ENCODE measurements around the gene RRAS.

Gene RRAS

DNA sequence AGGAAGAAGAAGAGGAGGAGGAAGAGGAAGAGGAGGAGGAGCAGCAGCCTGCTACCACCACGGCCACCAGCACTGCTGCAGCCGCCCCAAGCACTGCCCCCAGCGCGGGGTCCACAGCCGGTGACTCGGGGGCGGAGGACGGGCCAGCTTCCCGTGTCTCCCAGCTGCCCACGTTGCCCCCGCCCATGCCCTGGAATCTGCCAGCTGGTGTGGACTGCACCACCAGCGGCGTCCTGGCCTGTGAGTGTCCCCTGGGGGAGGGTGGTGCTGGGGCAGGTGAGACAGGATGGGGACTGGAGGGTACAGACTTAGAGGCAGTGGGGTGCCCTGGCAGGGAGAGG is 13.5 kb upstream of the RRAS start:
- Mint-ChIP-seq H3K27me3 (no peaks in the 10 kb centered on the region), H3K27ac (no peak overlapping the region), H3K4me3 (no peak overlapping the region), H3K9me3 (no peaks in the 10 kb centered on the region), H3K4me1 (no peaks in the 10 kb centered on the region), H3K36me3 (peaks cover 39% of the 10 kb centered on the region)
- no peak for DNase-seq
- CTCF ChIA-PET: no interaction called here

DNA sequence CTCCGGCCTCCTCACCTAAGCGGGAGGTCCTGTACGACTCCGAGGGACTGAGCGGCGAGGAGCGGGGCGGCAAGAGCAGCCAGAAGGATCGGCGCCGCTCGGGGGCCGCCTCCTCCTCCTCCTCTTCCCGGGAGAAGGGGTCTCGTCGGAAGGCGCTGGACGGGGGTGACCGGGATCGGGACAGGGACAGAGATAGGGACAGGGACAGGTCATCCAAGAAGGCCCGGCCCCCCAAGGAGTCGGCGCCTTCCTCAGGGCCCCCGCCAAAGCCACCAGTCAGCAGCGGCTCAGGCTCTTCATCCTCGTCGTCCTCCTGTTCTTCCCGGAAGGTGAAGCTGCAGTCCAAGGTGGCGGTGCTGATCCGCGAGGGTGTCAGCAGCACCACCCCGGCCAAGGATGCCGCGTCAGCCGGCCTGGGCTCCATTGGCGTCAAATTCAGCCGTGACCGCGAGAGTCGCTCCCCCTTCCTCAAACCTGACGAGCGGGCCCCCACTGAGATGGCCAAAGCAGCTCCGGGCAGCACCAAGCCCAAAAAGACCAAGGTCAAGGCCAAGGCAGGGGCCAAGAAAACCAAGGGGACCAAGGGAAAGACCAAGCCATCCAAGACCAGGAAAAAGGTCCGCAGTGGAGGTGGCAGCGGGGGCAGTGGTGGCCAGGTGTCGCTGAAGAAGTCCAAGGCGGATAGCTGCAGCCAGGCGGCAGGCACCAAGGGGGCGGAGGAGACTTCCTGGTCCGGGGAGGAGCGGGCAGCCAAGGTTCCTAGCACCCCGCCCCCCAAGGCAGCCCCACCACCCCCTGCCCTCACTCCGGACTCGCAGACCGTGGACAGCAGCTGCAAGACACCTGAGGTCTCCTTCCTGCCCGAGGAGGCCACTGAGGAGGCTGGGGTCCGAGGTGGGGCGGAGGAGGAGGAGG is 12.9 kb upstream of the RRAS start:
- CTCF ChIA-PET: no interaction called here
- DNase-seq: no peak
- no peak overlapping the region for H3K27ac Mint-ChIP-seq
- H3K4me3 Mint-ChIP-seq: no peak overlapping the region
- H3K4me1 Mint-ChIP-seq: no peaks in the 10 kb centered on the region
- H3K36me3 Mint-ChIP-seq: peaks cover 38% of the 10 kb centered on the region
- H3K27me3 Mint-ChIP-seq: no peaks in the 10 kb centered on the region
- no peaks in the 10 kb centered on the region for H3K9me3 Mint-ChIP-seq

DNA sequence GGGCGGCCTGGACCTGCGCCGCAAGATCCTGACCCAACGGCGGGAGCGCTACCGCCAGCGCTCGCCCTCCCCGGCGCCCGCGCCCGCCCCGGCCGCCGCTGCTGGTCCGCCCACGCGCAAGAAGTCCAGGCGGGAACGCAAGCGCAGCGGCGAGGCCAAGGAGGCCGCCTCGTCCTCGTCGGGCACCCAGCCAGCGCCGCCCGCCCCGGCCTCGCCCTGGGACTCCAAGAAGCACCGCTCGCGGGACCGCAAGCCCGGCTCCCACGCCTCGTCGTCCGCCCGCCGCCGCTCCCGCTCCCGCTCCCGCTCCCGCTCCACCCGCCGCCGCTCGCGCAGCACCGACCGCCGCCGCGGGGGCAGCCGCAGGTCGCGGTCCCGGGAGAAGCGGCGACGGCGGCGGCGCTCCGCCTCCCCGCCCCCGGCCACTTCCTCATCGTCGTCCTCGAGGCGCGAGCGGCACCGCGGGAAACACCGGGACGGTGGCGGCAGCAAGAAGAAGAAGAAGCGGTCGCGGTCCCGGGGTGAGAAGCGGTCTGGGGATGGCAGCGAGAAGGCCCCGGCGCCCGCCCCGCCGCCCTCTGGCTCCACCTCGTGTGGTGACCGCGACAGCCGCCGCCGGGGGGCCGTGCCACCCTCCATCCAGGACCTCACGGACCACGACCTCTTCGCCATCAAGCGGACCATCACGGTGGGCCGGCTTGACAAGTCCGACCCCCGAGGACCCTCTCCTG is 12.0 kb upstream of the RRAS start:
- no peak overlapping the region for H3K27ac Mint-ChIP-seq
- no peaks in the 10 kb centered on the region for H3K9me3 Mint-ChIP-seq
- H3K4me3 Mint-ChIP-seq: no peak overlapping the region
- peaks cover 38% of the 10 kb centered on the region for H3K36me3 Mint-ChIP-seq
- no peak for DNase-seq
- no peaks in the 10 kb centered on the region for H3K4me1 Mint-ChIP-seq
- no peaks in the 10 kb centered on the region for H3K27me3 Mint-ChIP-seq
- CTCF ChIA-PET: no interaction called here

DNA sequence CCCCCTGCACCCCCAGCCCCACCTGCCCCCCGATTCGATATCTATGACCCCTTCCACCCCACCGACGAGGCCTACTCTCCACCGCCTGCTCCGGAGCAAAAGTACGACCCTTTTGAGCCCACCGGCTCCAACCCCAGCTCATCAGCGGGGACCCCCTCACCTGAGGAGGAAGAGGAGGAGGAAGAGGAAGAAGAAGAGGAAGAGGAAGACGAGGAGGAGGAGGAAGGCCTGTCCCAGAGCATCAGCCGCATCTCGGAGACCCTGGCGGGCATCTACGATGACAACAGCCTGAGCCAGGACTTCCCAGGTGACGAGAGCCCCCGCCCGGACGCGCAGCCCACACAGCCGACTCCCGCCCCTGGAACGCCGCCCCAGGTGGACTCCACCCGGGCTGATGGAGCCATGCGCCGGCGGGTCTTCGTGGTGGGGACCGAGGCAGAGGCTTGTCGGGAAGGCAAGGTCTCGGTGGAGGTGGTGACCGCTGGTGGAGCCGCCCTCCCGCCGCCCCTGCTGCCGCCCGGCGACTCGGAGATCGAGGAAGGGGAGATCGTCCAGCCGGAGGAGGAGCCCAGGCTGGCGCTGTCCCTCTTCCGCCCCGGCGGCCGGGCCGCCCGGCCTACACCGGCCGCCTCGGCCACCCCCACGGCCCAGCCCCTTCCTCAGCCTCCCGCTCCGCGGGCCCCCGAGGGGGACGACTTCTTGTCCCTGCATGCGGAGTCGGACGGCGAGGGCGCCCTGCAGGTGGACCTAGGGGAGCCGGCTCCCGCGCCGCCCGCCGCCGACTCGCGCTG is 11.3 kb upstream of the RRAS start:
- no peak overlapping the region for H3K4me3 Mint-ChIP-seq
- CTCF ChIA-PET: no interaction called here
- no peak for DNase-seq
- peaks cover 36% of the 10 kb centered on the region for H3K36me3 Mint-ChIP-seq
- peaks cover 3% of the 10 kb centered on the region for H3K4me1 Mint-ChIP-seq
- H3K27ac Mint-ChIP-seq: no peak overlapping the region
- no peaks in the 10 kb centered on the region for H3K27me3 Mint-ChIP-seq
- no peaks in the 10 kb centered on the region for H3K9me3 Mint-ChIP-seq

DNA sequence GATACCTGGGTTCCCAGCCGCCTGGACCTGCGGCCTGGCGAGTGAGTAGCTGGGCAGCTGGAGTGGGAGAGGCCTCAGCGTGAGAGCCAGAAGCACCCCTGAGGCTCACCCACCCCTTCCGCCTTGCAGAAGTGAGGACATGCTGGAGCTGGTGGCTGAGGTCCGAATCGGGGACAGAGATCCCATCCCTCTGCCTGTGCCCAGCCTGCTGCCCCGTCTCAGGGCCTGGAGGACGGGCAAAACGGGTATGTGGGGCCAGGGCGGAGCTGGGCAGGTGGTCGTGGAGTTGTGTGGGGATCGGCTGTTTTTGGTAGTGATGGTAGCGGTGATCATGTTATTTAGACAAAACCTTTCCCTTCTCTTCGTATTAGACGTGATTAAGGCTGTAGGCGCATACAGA is 6.6 kb upstream of the RRAS start:
- CTCF ChIA-PET: no interaction called here
- peaks cover 23% of the 10 kb centered on the region for H3K36me3 Mint-ChIP-seq
- peaks cover 30% of the 10 kb centered on the region for H3K4me1 Mint-ChIP-seq
- DNase-seq: no peak
- H3K4me3 Mint-ChIP-seq: no peak overlapping the region
- H3K27me3 Mint-ChIP-seq: no peaks in the 10 kb centered on the region
- no peak overlapping the region for H3K27ac Mint-ChIP-seq
- no peaks in the 10 kb centered on the region for H3K9me3 Mint-ChIP-seq

DNA sequence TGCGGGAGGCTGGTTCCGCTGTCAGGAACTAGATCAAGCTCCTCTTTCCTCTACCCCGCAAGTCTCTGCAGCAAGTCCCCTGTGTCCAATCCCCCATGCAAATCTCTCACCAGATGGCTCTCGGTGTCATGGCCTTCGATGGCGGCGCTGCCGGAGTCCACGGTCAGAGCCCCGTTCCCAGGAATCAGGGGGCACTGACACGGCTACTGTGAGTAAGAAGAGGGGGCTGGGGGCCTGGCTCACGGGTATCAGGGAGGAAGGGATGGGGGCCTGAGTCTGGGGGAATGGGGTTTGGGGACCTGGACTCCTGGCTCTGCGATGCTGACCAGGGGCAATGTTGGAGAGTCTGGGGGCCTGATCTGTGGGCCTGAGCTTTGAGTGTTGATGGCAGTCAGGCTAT is 6.1 kb upstream of the RRAS start:
- Mint-ChIP-seq H3K27me3 (no peaks in the 10 kb centered on the region), H3K4me1 (peaks cover 32% of the 10 kb centered on the region), H3K9me3 (no peaks in the 10 kb centered on the region), H3K36me3 (peaks cover 23% of the 10 kb centered on the region), H3K27ac (peak overlapping the region; percentile 14), H3K4me3 (no peak overlapping the region)
- CTCF ChIA-PET: interaction anchor here (0.9 kb wide), 1 partner anchor 21 kb away, joined by 3 read pairs; no protein-coding TSS in a partner anchor
- DNase-seq: no peak

DNA sequence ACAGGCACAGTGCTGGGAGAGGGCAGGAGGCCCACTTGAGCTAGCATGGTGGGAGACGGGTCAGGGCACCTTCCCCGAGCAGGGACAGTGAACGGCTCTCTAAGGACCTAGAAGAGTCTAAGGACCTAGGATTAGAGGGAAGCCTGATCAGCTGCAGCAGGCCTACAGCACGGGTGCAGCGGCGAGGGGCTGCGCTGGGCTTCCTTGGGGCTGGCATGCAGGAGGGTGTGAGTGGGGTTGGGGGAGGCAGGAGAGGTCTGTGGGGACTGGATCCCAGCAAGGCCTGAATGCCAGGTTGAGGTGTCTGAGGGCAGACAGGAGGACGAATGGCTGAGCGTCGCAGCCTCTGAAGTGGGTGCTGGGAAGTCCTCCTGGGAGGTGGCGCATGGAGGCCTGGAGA is 5.6 kb upstream of the RRAS start:
- Mint-ChIP-seq H3K27me3 (no peaks in the 10 kb centered on the region), H3K9me3 (no peaks in the 10 kb centered on the region), H3K4me1 (peaks cover 36% of the 10 kb centered on the region), H3K36me3 (peaks cover 23% of the 10 kb centered on the region), H3K4me3 (no peak overlapping the region), H3K27ac (no peak overlapping the region)
- CTCF ChIA-PET: interaction anchor here (0.6 to 0.9 kb wide), 2 partner anchors 16 to 21 kb away, joined by 3 read pairs; no protein-coding TSS in a partner anchor
- no peak for DNase-seq

DNA sequence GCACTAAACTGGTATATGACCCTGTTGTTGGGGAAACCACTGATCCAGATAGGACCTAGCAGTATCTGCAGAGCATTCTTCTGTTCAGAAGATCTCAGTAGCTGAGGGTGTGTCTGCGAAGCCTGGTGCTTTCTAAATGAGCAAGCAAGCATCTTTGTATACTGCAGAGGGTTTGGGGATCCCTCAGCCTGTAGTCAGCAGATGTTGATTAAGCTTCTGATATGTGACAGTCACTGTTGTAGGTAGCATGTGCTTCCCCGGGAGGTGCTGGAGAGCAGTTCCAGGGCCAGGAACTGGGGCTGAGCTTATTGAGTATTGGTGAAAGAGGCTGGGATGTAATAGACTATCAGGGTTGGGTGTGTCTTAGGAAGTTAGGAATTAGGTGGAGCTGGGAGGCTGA is 3.5 kb upstream of the RRAS start:
- Mint-ChIP-seq H3K27me3 (peaks cover 9% of the 10 kb centered on the region), H3K4me3 (peak overlapping the region; percentile 87), H3K27ac (peak overlapping the region; percentile 90), H3K9me3 (no peaks in the 10 kb centered on the region), H3K36me3 (peaks cover 17% of the 10 kb centered on the region), H3K4me1 (peaks cover 53% of the 10 kb centered on the region)
- CTCF ChIA-PET: interaction anchor here (1.1 kb wide), 1 partner anchor 29 kb away, joined by 3 read pairs; no protein-coding TSS in a partner anchor
- DNase-seq: no peak

DNA sequence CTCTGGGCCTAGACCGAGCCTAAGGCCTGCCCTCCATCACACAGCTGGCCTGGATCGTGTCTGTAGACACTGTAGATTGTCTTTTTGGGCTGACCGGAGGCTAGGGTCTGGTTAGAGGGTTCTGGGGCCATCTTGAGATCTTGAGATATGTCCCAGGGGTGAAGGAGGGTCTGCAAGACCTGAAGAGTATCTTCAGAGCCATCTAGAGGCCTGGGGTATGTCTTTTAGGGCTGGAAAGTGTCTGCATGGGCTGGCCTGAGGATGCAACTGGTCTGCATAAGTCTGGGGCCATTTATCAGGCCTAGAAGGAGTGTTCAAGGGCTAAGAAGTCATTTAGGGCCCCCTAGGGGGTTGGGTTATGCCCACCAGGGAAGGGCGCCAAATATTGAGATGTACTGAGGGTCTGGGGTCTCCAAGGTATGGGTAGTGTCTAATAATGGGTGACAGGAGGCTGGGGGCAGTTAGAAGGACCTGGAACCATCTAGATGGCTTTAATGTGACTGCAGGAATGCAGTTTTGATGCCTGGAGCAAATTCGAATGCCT is 2.6 kb upstream of the RRAS start:
- H3K4me1 Mint-ChIP-seq: peaks cover 62% of the 10 kb centered on the region

DNA sequence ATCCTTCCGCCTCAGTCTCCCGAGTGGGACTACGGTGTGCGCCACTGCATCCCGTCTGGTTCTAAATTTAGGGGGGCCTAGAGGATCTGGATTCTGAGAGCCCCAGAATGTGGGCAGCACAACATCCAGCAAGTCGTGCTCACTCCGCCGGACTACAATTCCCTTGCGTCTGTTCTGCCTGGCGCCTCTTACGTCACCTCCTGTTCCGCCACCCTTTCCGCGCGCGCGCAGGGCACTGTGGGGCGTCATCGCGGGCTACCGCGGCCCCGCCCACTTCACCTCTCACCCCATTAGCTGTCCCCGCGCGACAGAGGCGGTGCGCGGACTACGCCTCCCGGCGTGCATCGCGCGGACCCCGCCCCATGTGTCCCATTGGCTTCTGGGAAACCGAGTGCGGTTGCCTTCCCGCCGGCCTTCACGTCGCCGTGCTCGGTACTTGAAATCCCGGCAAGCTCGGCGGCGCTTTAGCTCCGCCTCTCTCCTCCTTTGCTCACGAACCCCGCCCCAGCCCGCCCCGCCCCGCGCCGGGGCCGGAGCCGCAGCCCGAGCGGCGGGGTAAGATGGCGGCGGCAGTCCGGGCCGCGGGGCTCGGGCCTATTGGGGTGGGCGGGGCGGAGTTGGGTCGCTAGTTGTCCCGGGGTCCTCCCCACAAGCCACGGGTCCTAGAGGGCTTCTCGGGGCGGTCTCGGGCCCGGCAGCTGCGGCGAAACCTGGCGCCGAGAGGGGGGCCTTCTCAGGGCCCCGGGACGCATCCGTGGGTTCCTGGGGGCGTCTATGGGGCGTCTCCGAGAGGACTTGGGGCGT is 1.9 kb upstream of the RRAS start, which contains the start of gene SCAF1:
SCAF1 (plus strand) TSS at position 522 of the 804 bp plus-strand sequence. CDS start 2,818 bp downstream, outside the sequence.
- Mint-ChIP-seq H3K4me3 (peak within 1 kb of the TSS; percentile 87), H3K27ac (peak within 1 kb of the TSS; percentile 98), H3K36me3 (peaks cover 12% of the 10 kb centered on the region), H3K9me3 (no peaks in the 10 kb centered on the region), H3K27me3 (peaks cover 14% of the 10 kb centered on the region), H3K4me1 (peaks cover 64% of the 10 kb centered on the region)
- CTCF ChIA-PET: interaction anchor here (0.6 to 2.7 kb wide), 3 partner anchors 23 to 71 kb away, joined by 3 to 10 read pairs (median 4); partner anchors contain the start of gene PRMT1
- DNase-seq: peak; percentile 99

More for the DNA sequence above, 2.6 kb upstream of the RRAS start:
- H3K27me3 Mint-ChIP-seq: peaks cover 14% of the 10 kb centered on the region
- peaks cover 17% of the 10 kb centered on the region for H3K36me3 Mint-ChIP-seq
- CTCF ChIA-PET: interaction anchor here (1.0 kb wide), 1 partner anchor 22 kb away, joined by 4 read pairs; no protein-coding TSS in a partner anchor
- DNase-seq: no peak
- H3K27ac Mint-ChIP-seq: peak overlapping the region; percentile 90
- no peaks in the 10 kb centered on the region for H3K9me3 Mint-ChIP-seq
- H3K4me3 Mint-ChIP-seq: peak overlapping the region; percentile 87

DNA sequence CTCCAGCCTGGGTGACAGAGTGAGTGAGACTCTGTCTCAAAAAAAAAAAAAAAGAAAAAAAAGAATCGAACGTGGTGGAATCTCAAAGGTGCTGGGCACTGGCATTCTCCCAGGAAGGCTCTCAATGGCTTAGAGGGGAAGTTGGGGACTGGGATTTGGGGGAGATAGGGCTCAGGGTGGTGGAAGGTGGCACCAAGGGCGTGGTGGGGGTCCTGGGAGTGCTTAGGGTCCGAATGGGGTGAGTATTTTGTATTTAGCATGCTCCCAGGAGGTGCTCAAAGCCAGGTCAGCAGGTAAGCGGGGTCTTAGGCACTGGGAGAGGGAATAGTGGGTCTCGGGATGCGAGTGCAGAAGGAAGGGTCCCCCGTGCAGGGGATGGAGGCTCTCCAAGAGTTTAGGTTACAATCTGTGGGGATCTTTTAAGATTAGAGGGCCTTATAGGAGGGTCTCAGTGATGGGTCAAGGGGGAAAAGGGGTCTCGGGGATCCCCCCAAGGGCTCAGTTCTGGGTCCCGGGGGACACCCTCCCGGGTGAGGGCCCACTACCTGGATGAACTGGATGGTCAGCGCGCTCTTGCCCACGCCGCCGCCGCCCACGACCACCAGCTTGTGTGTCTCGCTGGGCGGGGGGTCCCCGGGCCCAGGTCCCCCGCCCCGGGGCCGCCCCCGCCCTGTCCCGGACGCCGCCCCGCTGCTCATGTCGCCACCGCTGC is 386 bp downstream of the RRAS start:
- no peaks in the 10 kb centered on the region for H3K9me3 Mint-ChIP-seq
- DNase-seq: no peak

DNA sequence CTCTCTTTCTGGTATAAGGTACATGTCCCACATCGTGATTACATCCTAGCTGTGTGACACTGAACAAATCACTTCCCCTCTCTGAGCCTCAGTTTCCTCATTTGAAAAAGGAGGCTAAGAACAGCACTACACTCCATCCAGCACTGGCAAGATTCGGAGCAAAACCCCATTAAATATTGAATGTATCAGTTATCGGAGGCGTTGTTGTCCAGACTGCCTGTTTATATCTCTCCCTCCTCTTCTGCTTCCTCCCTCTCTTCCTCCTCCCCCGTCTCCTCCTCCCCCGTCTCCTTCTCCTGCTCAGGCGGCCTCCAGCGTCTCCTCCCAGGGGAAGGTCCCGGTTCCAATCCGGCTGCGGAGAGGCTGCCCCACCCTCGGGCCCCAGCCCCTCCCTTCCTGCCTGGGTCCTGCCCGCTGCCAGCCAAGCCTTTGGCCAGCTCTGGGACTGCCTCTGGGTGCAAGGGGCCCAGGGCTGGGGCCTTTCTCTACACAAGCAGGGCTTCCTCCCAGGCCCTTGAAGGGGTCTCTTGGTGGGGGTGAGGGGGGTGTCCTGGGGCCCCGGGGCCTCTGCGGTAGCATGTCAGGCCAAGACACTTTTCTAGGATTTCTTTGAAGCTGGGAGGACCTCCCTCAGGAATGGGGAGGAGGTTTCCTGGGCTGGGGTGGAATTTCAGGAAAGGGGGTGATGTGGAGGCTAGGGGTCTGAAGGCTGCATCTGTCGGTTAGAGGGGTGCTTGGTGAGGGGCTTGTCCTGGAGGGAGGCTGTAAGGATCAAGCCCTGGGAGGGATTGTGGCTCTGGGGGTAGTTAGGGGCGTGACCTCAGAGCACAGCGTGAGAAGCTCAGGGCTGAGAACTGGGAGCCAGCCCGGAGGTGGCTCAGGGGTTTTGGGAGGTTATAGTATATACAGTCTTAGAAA is 1.9 kb downstream of the RRAS start:
- Mint-ChIP-seq H3K27ac (peak overlapping the region; percentile 6), H3K4me3 (peak overlapping the region; percentile 50), H3K9me3 (no peaks in the 10 kb centered on the region), H3K4me1 (peaks cover 49% of the 10 kb centered on the region), H3K27me3 (peaks cover 25% of the 10 kb centered on the region), H3K36me3 (peaks cover 1% of the 10 kb centered on the region)
- DNase-seq: peak; percentile 47
- CTCF ChIA-PET: no interaction called here

More for the DNA sequence above, 386 bp downstream of the RRAS start:
- peaks cover 1% of the 10 kb centered on the region for H3K36me3 Mint-ChIP-seq
- peak overlapping the region; percentile 87 for H3K4me3 Mint-ChIP-seq
- CTCF ChIA-PET: interaction anchor here (1.1 to 2.7 kb wide), 4 partner anchors 33 to 70 kb away, joined by 4 to 10 read pairs (median 6); partner anchors contain the start of gene PRMT1
- H3K27ac Mint-ChIP-seq: peak overlapping the region; percentile 60
- peaks cover 25% of the 10 kb centered on the region for H3K27me3 Mint-ChIP-seq
- H3K4me1 Mint-ChIP-seq: peaks cover 63% of the 10 kb centered on the region

Measured in activated naive CD4-positive, alpha-beta T cell treated with anti-CD3 and anti-CD28 coated beads, Interleukin-2, amount 10 ng/mL, durations not matched to agents 7 days and 5 days (primary cell).